HFFc6 (cell line): ENCODE results near the gene SLC7A9. TPM values are rescaled to one million over a fixed set of nuclear protein-coding genes. Genes with fewer than 3 reads are reported as not detected.
"Not testable (repeated sequence)": the region's sequence is repeated elsewhere in the genome, so short reads cannot be mapped to it uniquely, and the experiment has no call there.

Experiments
- DNase-seq: peaks from one replicate; pipeline ENCODE4 v3.0.0-alpha.2; 2018
- H3K27ac Mint-ChIP-seq: 2 replicates; pipeline ENCODE4 v1.8.0; 2020; ENCODE audit warnings: mild to moderate bottlenecking, mixed read lengths
- H3K27me3 Mint-ChIP-seq: 2 replicates; pipeline ENCODE4 v1.8.0; 2021; ENCODE audit warnings: mild to moderate bottlenecking, moderate library complexity, mixed read lengths; ENCODE audit not compliant: insufficient read depth
- H3K36me3 Mint-ChIP-seq: 2 replicates; pipeline ENCODE4 v1.8.0; 2021; ENCODE audit warnings: low read depth, mixed read lengths
- H3K4me1 Mint-ChIP-seq: 2 replicates; pipeline ENCODE4 v1.8.0; 2020; ENCODE audit warnings: low read depth, mixed read lengths
- H3K4me3 Mint-ChIP-seq: 2 replicates; pipeline ENCODE4 v1.8.0; 2020; ENCODE audit warnings: mild to moderate bottlenecking, moderate library complexity, mixed read lengths
- H3K9me3 Mint-ChIP-seq: 2 replicates; pipeline ENCODE4 v1.8.0; 2020; ENCODE audit warnings: mild to moderate bottlenecking, mixed read lengths
- CTCF ChIP-seq: fragments of 200-600 bp; sonication (generic); IDR thresholded peaks from 2 replicates; pipeline ENCODE4 v1.5.0; 2021; ENCODE audit warnings: antibody characterized with exemption, mild to moderate bottlenecking
- total RNA-seq, 6 experiments: library from RNA; stranded (reverse); fragmentation: NEBNext Ultra II Directional; extraction: Animal tissue kit (Norgen Biotek cat#: 25700); gene quantifications; 2 replicates in 1 of 6; 3 replicates in 5 of 6; pipeline ENCODE4 v1.2.3, GENCODE V29; 2021

SLC7A9 gene
- total RNA-seq, 6 experiments from 2014 or later, result not detected

GRCh38 chr19:32873247-32873959 is 3.8 kb upstream of the SLC7A9 start:
- H3K27ac Mint-ChIP-seq, result no peak overlapping the region
- peaks cover 16% of the 10 kb centered on the region for H3K4me1 Mint-ChIP-seq
- TF ChIP-seq CTCF, result no peak
- H3K27me3 Mint-ChIP-seq, result peaks cover under 1% of the 10 kb centered on the region; the same call in 1 of the 2 replicates
- DNase-seq, result no peak
- no peaks in the 10 kb centered on the region for H3K9me3 Mint-ChIP-seq
- H3K36me3 Mint-ChIP-seq, result no peaks in the 10 kb centered on the region
- no peak overlapping the region for H3K4me3 Mint-ChIP-seq

GRCh38 chr19:32872391-32872790 is 2.8 kb upstream of the SLC7A9 start:
- Mint-ChIP-seq H3K4me3 (no peak overlapping the region), H3K9me3 (no peaks in the 10 kb centered on the region), H3K27ac (no peak overlapping the region), H3K27me3 (no peaks in the 10 kb centered on the region; the same call in none of the 2 replicates), H3K4me1 (peaks cover 15% of the 10 kb centered on the region), H3K36me3 (no peaks in the 10 kb centered on the region)
- DNase-seq, result no peak
- TF ChIP-seq CTCF, result no peak

GRCh38 chr19:32870981-32871451 is 1.4 kb upstream of the SLC7A9 start:
- peaks cover 4% of the 10 kb centered on the region for H3K27me3 Mint-ChIP-seq
- TF ChIP-seq CTCF, result no peak

GRCh38 chr19:32869966-32870573 is 503 bp upstream of the SLC7A9 start:
- Mint-ChIP-seq H3K27me3 (peaks cover 12% of the 10 kb centered on the region), H3K9me3 (no peaks in the 10 kb centered on the region), H3K36me3 (no peaks in the 10 kb centered on the region), H3K27ac (no peak overlapping the region), H3K4me1 (no peaks in the 10 kb centered on the region), H3K4me3 (no peak overlapping the region)
- no peak for TF ChIP-seq CTCF
- DNase-seq, result no peak

More at GRCh38 chr19:32870981-32871451, 1.4 kb upstream of the SLC7A9 start:
- Mint-ChIP-seq H3K4me3 (no peak overlapping the region), H3K27ac (no peak overlapping the region), H3K36me3 (no peaks in the 10 kb centered on the region), H3K4me1 (peaks cover under 1% of the 10 kb centered on the region; the same call in 1 of the 2 replicates), H3K9me3 (no peaks in the 10 kb centered on the region)
- DNase-seq, result no peak

GRCh38 chr19:32868206-32868950 is 1.2 kb downstream of the SLC7A9 start:
- H3K4me3 Mint-ChIP-seq, result no peak overlapping the region
- H3K27me3 Mint-ChIP-seq, result peaks cover 12% of the 10 kb centered on the region
- no peaks in the 10 kb centered on the region for H3K36me3 Mint-ChIP-seq
- H3K4me1 Mint-ChIP-seq, result no peaks in the 10 kb centered on the region
- DNase-seq, result no peak
- H3K9me3 Mint-ChIP-seq, result no peaks in the 10 kb centered on the region
- no peak overlapping the region for H3K27ac Mint-ChIP-seq
- no peak for TF ChIP-seq CTCF

- DNase-seq, result not testable (repeated sequence)
- H3K27me3 Mint-ChIP-seq, result peaks cover 12% of the 10 kb centered on the region
Measured at GRCh38 chr19:32867436-32867835, 2.1 kb downstream of the SLC7A9 start.

More at GRCh38 chr19:32867436-32867835, 2.1 kb downstream of the SLC7A9 start:
- H3K27ac Mint-ChIP-seq, H3K9me3 Mint-ChIP-seq, H3K36me3 Mint-ChIP-seq, H3K4me3 Mint-ChIP-seq, H3K4me1 Mint-ChIP-seq: not testable (repeated sequence)
